ENCODE measurements around the gene ASPRV1. TPM values are rescaled to one million over a fixed set of nuclear protein-coding genes. Genes with fewer than 3 reads are reported as not detected.

ASPRV1 gene
- total RNA-seq, 1 experiment from 2014 or later = 0.48 TPM

DNA sequence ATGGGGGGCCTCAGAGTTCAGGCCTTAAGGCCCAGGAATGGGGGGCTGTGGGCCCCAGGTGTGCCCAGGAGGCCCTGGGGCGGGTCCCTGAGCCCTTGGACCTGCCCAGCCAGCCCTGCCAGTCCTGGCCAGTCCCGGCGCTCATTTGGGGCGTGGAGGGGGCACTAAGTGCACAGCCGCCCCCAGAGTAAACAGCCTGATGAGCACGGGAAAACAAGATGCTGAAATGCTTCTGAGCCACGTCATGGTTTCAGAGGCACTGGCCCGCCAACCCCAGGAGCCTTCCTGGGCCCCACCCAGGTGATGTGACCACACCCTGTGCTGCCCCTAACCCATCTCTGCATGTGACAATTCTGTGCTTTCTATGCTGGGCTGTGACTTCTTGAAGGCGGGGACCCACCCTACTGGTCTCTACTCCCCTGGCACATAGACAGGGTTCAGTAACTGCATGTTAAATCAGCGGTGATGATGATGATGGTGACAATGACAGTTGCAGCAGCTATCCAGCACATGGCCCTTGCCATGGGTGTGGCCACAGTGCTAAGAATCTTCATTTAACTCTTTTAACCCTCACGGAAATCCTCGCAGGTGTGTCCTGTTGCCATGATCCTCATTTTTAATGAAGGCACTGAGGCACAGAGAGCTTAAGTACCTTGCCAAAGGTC lies 28.1 kb upstream of the ASPRV1 start:
- Histone ChIP-seq H3K4me1 (replicated peaks; ENCODE audit: insufficient read depth) (peaks cover 39% of the 10 kb centered on the region), H3K27ac (peak overlapping the region; percentile 95), H3K9me3 (ENCODE audit: insufficient read depth, low read depth) (no peaks in the 10 kb centered on the region), H4K20me1 (ENCODE audit: insufficient read depth) (no peaks in the 10 kb centered on the region), H2AFZ (peak overlapping the region; percentile 69), H3K27me3 (ENCODE audit: insufficient read depth, low read depth) (no peaks in the 10 kb centered on the region), H3K4me2 (peak overlapping the region; percentile 78), H3K36me3 (ENCODE audit: low read depth) (no peaks in the 10 kb centered on the region), H3F3A (ENCODE audit: insufficient read depth, low read depth) (peaks cover 28% of the 10 kb centered on the region), H3K4me3 (peak overlapping the region; percentile 28; the same call in 1 of the 2 replicates), H3K9me2 (ENCODE audit: insufficient read depth) (no peaks in the 10 kb centered on the region), H3K79me2 (ENCODE audit: low read depth) (no peaks in the 10 kb centered on the region)
- BruUV-seq (replicated peaks) = no TSS peak
- ChIA-PET POLR2A (ENCODE audit: unreplicated experiment) (no interaction called here), CTCF (no interaction called here)
- TF ChIP-seq, protein P1, sequence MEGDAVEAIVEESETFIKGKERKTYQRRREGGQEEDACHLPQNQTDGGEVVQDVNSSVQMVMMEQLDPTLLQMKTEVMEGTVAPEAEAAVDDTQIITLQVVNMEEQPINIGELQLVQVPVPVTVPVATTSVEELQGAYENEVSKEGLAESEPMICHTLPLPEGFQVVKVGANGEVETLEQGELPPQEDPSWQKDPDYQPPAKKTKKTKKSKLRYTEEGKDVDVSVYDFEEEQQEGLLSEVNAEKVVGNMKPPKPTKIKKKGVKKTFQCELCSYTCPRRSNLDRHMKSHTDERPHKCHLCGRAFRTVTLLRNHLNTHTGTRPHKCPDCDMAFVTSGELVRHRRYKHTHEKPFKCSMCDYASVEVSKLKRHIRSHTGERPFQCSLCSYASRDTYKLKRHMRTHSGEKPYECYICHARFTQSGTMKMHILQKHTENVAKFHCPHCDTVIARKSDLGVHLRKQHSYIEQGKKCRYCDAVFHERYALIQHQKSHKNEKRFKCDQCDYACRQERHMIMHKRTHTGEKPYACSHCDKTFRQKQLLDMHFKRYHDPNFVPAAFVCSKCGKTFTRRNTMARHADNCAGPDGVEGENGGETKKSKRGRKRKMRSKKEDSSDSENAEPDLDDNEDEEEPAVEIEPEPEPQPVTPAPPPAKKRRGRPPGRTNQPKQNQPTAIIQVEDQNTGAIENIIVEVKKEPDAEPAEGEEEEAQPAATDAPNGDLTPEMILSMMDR (conservative IDR thresholded peaks at IDR 0.05) = no peak
- no peak for TF ChIP-seq EZH2 (IDR thresholded peaks at IDR 0.05; ENCODE audit: low read depth)
- intact Hi-C loops (cut with micrococcal nuclease; ENCODE audit: unreplicated experiment) = loop anchor here (5.0 kb wide), 1 partner anchor 42 kb away; no protein-coding TSS in a partner anchor
- DNase-seq = peak; percentile 73 to 79

DNA sequence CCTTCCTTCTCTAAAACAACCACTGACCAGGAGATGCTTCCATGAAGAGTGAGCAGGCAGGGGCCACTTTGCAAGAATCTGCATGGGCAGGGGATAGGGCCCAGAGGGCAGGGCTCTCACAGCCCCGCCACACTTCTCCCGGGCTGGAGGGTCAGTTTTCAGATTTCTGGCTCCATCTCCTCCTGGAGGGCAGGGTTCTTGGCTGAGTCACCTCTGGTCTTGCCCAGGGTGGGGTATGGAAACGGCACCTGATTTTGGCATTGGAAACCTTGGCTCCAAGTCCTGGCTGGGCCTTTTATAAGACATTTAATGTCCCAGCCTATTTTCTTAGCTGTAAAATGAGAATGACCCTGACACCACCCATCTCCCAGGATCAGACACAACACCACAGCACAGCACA lies 27.6 kb upstream of the ASPRV1 start:
- CTCF ChIA-PET = no interaction called here
- Histone ChIP-seq H3K4me1 (replicated peaks; ENCODE audit: insufficient read depth) (peaks cover 39% of the 10 kb centered on the region), H4K20me1 (ENCODE audit: insufficient read depth) (no peaks in the 10 kb centered on the region), H3K79me2 (ENCODE audit: low read depth) (no peaks in the 10 kb centered on the region), H3K4me2 (peak overlapping the region; percentile 78), H3K4me3 (peak overlapping the region; percentile 28; the same call in 1 of the 2 replicates), H3F3A (ENCODE audit: insufficient read depth, low read depth) (peaks cover 28% of the 10 kb centered on the region), H3K9me2 (ENCODE audit: insufficient read depth) (no peaks in the 10 kb centered on the region), H3K27ac (peak overlapping the region; percentile 95), H3K36me3 (ENCODE audit: low read depth) (no peaks in the 10 kb centered on the region), H3K9me3 (ENCODE audit: insufficient read depth, low read depth) (no peaks in the 10 kb centered on the region), H2AFZ (peak overlapping the region; percentile 69; the same call in 1 of the 2 replicates), H3K27me3 (ENCODE audit: insufficient read depth, low read depth) (no peaks in the 10 kb centered on the region)
- TF ChIP-seq, protein P1 (conservative IDR thresholded peaks at IDR 0.05) = no peak
- no peak for TF ChIP-seq EZH2 (IDR thresholded peaks at IDR 0.05; ENCODE audit: low read depth)
- peak; percentile 58 to 72 for DNase-seq
- intact Hi-C loops (cut with micrococcal nuclease; ENCODE audit: unreplicated experiment) = loop anchor here (5.0 kb wide), 1 partner anchor 42 kb away; no protein-coding TSS in a partner anchor
- no TSS peak for BruUV-seq (replicated peaks)
- POLR2A ChIA-PET (ENCODE audit: unreplicated experiment) = interaction anchor here (0.6 kb wide), 1 partner anchor 120 kb away, joined by 5 read pairs; no protein-coding TSS in a partner anchor

DNA sequence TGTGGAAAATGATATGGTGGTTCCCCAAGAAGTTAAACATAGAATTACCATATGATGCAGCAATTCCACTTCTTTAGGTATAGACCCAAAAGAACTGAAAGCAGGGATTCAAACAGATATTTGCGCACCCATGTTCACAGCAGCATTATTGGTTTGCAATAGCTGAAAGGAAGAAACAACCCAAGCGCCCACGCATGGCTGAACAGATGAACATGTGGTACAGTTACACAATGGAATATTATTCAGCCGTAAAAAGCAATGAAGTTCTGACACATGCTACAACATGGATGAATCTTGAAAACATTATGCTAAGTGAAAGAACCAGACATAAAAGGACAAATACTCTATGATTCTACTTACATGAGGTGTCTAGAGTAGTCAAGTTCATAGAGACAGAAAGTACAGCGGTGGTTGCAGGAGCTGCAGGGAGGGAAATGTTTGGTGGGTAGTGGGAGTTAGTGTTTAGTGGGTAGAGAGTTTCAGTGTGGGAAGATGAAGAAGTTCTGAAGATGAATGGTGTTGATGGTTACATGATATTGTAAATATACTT lies 26.7 kb upstream of the ASPRV1 start:
- no peak for DNase-seq
- H3K4me1 ChIP-seq (replicated peaks; ENCODE audit: insufficient read depth) = peaks cover 39% of the 10 kb centered on the region
- H3K27ac ChIP-seq = peak overlapping the region; percentile 95
- no peaks in the 10 kb centered on the region for H3K79me2 ChIP-seq (ENCODE audit: low read depth)
- H3K36me3 ChIP-seq (ENCODE audit: low read depth) = no peaks in the 10 kb centered on the region
- no peaks in the 10 kb centered on the region for H3K9me3 ChIP-seq (ENCODE audit: insufficient read depth, low read depth)
- H4K20me1 ChIP-seq (ENCODE audit: insufficient read depth) = no peaks in the 10 kb centered on the region
- CTCF ChIA-PET = no interaction called here
- H3K4me2 ChIP-seq = peak overlapping the region; percentile 78; the same call in 1 of the 2 replicates
- BruUV-seq (replicated peaks) = no TSS peak
- peaks cover 28% of the 10 kb centered on the region for H3F3A ChIP-seq (ENCODE audit: insufficient read depth, low read depth)
- TF ChIP-seq EZH2 (IDR thresholded peaks at IDR 0.05; ENCODE audit: low read depth) = no peak
- TF ChIP-seq, protein P1 (conservative IDR thresholded peaks at IDR 0.05) = no peak
- H2AFZ ChIP-seq = no peak overlapping the region; the same call in 1 of the 2 replicates
- H3K9me2 ChIP-seq (ENCODE audit: insufficient read depth) = no peaks in the 10 kb centered on the region
- POLR2A ChIA-PET (ENCODE audit: unreplicated experiment) = no interaction called here
- H3K27me3 ChIP-seq (ENCODE audit: insufficient read depth, low read depth) = no peaks in the 10 kb centered on the region
- intact Hi-C loops (cut with micrococcal nuclease; ENCODE audit: unreplicated experiment) = loop anchor here (5.0 kb wide), 1 partner anchor 41 kb away; no protein-coding TSS in a partner anchor
- H3K4me3 ChIP-seq = no peak overlapping the region
